Loucy (cell line): ENCODE results near the gene SLC26A1.

Source experiments
- CTCF ChIP-seq: fragments of 200-600 bp; sonication (generic); conservative IDR thresholded peaks from 2 replicates; pipeline ENCODE4 v1.5.1; 2014; ENCODE audit warnings: mild to moderate bottlenecking, antibody characterized with exemption, low read length
- EZH2phosphoT487 ChIP-seq: fragments of 200-600 bp; IDR thresholded peaks from 2 replicates; pipeline ENCODE4 v1.6.1; 2018; ENCODE audit warnings: antibody characterized with exemption, mild to moderate bottlenecking, moderate library complexity, borderline replicate concordance

DNA sequence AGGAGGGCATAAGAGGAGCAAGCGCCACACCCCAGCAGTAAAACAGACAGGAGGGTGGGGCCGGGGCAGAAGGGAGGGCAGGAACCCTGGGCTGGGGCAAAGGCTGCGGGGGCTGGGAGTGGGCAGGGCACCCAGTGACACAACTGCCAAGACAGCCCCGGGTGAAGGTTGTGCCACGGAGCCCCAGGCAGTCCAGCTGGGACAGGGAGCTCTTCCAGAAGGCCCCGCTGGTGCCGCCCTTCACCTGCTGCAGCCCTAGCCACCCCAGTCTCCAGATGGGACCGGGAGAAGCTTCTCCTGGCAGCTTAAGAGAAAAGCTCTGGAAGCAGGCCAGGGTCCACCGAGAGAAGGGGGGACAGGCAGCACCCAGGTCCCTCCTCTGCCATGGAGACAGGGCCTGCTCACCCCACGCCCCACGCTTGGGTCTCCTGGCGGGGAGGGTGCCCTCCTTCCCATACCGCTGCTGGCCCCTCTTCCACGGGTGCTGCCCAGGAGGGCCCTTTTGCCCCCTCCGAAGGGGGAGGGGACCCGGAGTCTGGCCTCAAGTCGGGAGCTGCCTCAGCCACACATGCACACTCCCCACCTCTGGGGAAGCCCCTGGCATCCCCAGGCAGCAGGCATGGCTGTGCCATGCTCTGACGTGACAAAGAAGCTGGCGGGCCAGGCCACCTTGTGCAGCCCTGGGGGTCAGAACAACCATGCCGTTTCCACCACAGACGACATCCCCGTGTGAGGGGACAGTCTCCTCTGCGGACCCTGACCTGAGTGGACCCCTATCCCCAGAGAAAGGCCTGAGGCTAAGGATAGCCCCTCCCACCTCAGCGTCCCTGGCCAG, 21.3 kb downstream of the SLC26A1 start:
- TF ChIP-seq CTCF (no peak), EZH2phosphoT487 (no peak)
